HG03521 (cell line): Measurements from ENCODE around the gene TOMM22.

ENCODE experiments used
- ATAC-seq: cut with Tn5 transposase; IDR thresholded peaks from one replicate; pipeline ENCODE4 v1.9.1; 2021; ENCODE audit warnings: mild to moderate bottlenecking, moderate library complexity; ENCODE audit not compliant: unreplicated experiment

Gene TOMM22

DNA sequence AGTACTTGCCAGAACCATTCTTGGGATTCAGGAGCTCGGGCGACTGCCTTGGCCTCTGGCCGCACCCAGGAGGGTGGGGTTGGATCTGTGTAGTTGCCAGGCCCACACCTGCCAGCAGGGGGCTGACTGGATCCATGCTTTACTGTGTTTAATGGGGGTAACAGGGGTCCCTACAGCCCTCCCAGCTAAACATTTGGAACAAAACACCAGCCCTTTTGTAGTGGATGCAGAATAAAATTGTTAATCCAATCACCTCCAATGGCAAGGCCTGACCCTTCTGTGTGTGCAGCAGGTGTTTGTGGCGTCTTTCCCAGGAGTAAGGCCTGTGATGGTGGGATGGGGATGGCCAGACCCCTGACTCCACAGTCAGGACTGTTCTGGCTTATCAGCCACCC lies 51.6 kb downstream of the TOMM22 start:
- no peak for ATAC-seq

DNA sequence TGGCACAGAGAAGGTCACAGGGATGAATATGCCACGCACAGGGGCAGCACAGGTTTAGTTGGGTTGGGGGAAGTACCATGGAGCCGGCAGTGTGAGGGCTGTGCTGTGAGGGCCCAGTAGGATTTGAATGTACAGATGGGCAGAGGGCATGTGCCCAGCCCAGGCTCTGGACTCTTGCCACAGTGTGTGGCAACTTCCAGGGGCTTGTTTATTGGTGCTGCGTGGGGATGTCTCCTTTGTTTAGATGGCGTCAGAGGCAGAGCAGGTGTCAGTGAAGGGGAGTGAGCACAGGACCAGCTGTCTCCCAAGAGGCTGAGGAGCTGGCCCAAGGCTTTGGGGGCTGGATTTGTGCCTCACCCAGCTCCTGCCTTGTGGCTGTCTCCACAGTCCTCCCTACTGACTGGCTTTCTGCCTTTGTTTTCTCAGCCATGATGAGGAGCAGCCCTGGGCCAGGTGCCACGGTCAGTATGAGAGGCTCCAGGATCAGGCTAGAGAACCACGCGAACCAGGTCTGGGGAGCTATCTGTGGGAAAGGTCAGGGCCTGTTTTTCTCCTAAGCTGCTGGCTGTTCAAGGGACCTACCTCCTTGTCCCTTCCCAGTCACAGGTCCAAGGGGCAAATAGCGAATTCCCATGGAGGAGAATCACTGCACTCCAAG lies 52.1 kb downstream of the TOMM22 start:
- no peak for ATAC-seq

DNA sequence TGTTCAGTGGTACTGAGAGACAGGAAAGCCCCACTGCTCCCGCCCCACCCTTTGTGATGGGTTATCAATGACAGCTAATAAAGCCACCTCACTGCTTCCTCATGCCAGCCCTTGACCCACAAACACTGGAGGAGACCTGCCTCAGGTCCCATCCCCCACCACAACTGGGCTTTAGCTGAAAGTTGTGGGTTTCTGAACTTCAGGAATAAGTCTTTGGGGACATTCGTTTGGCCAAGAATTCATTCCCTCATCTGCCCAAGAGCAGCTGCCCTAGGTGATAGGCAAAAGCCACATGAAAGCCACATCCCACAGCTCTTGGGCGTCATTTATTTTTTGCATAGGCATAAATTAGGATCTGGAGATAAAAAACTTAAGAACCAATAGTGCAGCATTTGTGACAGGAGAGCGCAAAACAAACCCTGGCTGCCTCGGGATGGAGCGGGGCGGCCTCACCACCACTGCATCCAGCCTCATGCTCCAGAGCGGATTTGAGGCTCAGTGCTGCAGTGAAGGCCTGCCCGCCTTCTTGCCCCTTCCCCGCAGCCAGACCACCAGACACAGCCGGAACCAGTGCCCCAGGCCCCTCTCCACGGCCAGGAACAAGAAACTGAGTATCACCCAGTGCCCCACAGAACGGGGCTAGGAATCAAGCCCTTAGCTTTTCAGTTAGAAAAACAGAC lies 52.8 kb downstream of the TOMM22 start:
- no peak for ATAC-seq
